Diencephalon (tissue), 1 donor: ENCODE measurements around the gene ERH. TPM values are rescaled to one million over a fixed set of nuclear protein-coding genes. Genes with fewer than 3 reads are reported as not detected.

ENCODE experiments used
- total RNA-seq: library from RNA; depleted of rRNA; stranded (reverse); fragments of >200 nt; gene quantifications from one replicate; pipeline ENCODE4 v1.2.3, GENCODE V29; 2014

The ERH gene
- 121 TPM for total RNA-seq

DNA sequence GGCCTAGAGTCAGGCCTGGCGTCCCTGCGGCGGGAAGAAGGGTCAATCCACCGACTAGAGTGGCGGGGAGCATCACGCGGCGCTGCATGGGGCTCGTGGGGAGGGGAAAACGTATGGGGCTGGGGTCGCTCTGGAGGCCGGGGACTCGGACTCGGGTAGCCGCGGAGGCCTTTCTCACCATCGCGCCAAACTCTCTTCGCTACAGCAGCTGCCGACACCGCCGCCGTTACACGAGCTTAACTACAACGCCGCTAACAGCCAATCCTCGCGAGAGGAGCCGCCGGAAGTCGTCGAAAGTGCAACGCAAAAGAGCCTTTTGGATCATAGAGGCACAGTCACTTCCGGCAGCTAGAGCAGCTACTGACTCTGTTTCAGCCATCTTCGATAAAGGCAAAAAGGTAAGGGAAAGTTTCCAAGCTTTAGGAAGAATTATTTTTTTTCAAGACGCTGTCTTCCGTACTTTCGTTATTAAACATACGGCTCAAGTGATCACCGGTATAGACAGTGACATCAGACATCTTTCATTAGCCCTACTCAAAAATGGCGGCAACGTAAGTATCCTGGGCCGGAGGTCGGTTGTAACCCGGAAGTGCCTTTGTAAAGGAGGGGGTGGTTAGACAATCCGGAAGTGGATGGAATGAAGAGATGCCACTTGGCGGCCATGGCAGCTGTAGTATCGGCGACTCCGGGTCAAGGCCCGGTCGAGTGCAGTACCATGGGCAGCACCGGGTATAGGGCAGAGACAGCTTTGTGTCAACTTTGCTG is at the start of gene ERH, which contains the start of gene SLC39A9:
Gene ERH (minus strand): TSS at position 247 of the 765 bp plus-strand sequence. CDS start 66 bp downstream, at position 181.
Gene SLC39A9 (plus strand): TSS at position 640 of the 765 bp plus-strand sequence. CDS start 678 bp downstream, outside the sequence.

Other genes with a start within 250 kb of the ERH start
- gene DCAF5, start 245.2 kb downstream of the ERH start, total RNA-seq: 33.7 TPM
- 38.5 TPM for gene EXD2, start 206.8 kb downstream of the ERH start, total RNA-seq
- 16.1 TPM for gene GALNT16, start 138.1 kb downstream of the ERH start, total RNA-seq
- gene SLC39A9, start 393 bp upstream of the ERH start, total RNA-seq: 121 TPM
- 0.23 TPM for gene PLEKHD1, start 86.4 kb upstream of the ERH start, total RNA-seq
- 5.3 TPM for gene CCDC177, start 176.6 kb upstream of the ERH start, total RNA-seq
- 7.4 TPM for gene SUSD6, start 213.3 kb upstream of the ERH start, total RNA-seq